Measurements from ENCODE around the gene ZNF473. TPM values are rescaled to one million over a fixed set of nuclear protein-coding genes. Genes with fewer than 3 reads are reported as not detected.

ZNF473 gene
- total and polyA plus RNA-seq, 2 of the 13 experiments (the other 11 are each of a cell fraction or from before 2014, with no cell fraction given): 5.8 to 11.9 TPM

DNA sequence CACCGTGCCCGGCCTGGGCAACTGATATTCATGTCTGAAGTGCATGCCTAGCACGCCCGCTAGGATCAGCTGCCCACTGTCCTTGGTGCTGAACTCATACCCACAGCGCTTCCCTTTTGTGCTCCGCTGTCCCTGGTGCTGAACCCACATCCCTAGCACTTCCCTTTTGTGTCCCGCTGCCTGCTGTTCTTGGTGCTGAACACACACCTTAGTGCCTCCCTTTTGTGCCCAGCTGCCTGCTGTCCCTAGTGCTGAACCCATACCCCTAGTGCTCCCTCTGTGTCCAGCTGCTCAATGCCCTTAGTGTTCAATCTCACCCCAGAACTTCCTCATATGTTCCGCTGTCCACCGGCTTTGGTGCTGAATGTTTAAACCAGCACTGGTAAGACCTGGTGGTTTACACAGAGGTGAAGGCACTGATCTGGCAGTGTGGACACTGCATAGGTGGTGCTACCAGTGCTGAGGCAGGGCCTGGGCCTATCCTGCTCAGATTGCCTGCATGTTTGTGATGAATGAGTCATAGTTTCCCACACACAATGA is 38.6 kb upstream of the ZNF473 start (continued):
- TF ChIP-seq SALL1 (CRISPR knock-in tag; IDR thresholded peaks at IDR 0.05) (peak; percentile 100), ESRRA (CRISPR knock-in tag; IDR thresholded peaks at IDR 0.05; ENCODE audit: low read depth) (peak; percentile 98), STAG1 (CRISPR knock-in tag; IDR thresholded peaks at IDR 0.05) (peak; percentile 53), SETDB1 (CRISPR knock-in tag; IDR thresholded peaks at IDR 0.05; ENCODE audit: borderline replicate concordance) (no peak), MIER2 (CRISPR knock-in tag; IDR thresholded peaks at IDR 0.05) (peak; percentile 100), SNAPC2 (CRISPR knock-in tag; IDR thresholded peaks at IDR 0.05) (peak; percentile 99), ZNF552 (CRISPR knock-in tag; IDR thresholded peaks at IDR 0.05; ENCODE audit: borderline replicate concordance) (peak; percentile 100), MTA1 (CRISPR knock-in tag; IDR thresholded peaks at IDR 0.05; ENCODE audit: borderline replicate concordance) (peak; percentile 98), ZNF17 (CRISPR knock-in tag; IDR thresholded peaks at IDR 0.05) (peak; percentile 100), ZNF354B (CRISPR knock-in tag; IDR thresholded peaks at IDR 0.05) (peak; percentile 100), IKZF1 (IDR thresholded peaks at IDR 0.05) (no peak), DR1 (CRISPR knock-in tag; IDR thresholded peaks at IDR 0.05) (peak; percentile 95), SMARCC2 (IDR thresholded peaks at IDR 0.05) (no peak), JARID2 (CRISPR knock-in tag; IDR thresholded peaks at IDR 0.05; ENCODE audit: insufficient replicate concordance) (peak; percentile 100), ZNF670 (CRISPR knock-in tag; IDR thresholded peaks at IDR 0.05; ENCODE audit: borderline replicate concordance) (peak; percentile 100), ADNP (CRISPR knock-in tag; IDR thresholded peaks at IDR 0.05) (peak; percentile 63), ZNF263 (CRISPR knock-in tag; IDR thresholded peaks at IDR 0.05) (peak; percentile 96)
- TF ChIP-seq, protein P1, sequence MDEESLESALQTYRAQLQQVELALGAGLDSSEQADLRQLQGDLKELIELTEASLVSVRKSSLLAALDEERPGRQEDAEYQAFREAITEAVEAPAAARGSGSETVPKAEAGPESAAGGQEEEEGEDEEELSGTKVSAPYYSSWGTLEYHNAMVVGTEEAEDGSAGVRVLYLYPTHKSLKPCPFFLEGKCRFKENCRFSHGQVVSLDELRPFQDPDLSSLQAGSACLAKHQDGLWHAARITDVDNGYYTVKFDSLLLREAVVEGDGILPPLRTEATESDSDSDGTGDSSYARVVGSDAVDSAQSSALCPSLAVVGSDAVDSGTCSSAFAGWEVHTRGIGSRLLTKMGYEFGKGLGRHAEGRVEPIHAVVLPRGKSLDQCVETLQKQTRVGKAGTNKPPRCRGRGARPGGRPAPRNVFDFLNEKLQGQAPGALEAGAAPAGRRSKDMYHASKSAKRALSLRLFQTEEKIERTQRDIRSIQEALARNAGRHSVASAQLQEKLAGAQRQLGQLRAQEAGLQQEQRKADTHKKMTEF (CRISPR knock-in tag; IDR thresholded peaks at IDR 0.05): peak; percentile 100
- TF ChIP-seq, protein P2, sequence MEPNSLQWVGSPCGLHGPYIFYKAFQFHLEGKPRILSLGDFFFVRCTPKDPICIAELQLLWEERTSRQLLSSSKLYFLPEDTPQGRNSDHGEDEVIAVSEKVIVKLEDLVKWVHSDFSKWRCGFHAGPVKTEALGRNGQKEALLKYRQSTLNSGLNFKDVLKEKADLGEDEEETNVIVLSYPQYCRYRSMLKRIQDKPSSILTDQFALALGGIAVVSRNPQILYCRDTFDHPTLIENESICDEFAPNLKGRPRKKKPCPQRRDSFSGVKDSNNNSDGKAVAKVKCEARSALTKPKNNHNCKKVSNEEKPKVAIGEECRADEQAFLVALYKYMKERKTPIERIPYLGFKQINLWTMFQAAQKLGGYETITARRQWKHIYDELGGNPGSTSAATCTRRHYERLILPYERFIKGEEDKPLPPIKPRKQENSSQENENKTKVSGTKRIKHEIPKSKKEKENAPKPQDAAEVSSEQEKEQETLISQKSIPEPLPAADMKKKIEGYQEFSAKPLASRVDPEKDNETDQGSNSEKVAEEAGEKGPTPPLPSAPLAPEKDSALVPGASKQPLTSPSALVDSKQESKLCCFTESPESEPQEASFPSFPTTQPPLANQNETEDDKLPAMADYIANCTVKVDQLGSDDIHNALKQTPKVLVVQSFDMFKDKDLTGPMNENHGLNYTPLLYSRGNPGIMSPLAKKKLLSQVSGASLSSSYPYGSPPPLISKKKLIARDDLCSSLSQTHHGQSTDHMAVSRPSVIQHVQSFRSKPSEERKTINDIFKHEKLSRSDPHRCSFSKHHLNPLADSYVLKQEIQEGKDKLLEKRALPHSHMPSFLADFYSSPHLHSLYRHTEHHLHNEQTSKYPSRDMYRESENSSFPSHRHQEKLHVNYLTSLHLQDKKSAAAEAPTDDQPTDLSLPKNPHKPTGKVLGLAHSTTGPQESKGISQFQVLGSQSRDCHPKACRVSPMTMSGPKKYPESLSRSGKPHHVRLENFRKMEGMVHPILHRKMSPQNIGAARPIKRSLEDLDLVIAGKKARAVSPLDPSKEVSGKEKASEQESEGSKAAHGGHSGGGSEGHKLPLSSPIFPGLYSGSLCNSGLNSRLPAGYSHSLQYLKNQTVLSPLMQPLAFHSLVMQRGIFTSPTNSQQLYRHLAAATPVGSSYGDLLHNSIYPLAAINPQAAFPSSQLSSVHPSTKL (CRISPR knock-in tag; IDR thresholded peaks at IDR 0.05): peak; percentile 98
- TF ChIP-seq, protein P3, sequence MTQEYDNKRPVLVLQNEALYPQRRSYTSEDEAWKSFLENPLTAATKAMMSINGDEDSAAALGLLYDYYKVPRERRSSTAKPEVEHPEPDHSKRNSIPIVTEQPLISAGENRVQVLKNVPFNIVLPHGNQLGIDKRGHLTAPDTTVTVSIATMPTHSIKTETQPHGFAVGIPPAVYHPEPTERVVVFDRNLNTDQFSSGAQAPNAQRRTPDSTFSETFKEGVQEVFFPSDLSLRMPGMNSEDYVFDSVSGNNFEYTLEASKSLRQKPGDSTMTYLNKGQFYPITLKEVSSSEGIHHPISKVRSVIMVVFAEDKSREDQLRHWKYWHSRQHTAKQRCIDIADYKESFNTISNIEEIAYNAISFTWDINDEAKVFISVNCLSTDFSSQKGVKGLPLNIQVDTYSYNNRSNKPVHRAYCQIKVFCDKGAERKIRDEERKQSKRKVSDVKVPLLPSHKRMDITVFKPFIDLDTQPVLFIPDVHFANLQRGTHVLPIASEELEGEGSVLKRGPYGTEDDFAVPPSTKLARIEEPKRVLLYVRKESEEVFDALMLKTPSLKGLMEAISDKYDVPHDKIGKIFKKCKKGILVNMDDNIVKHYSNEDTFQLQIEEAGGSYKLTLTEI (CRISPR knock-in tag; conservative IDR thresholded peaks at IDR 0.05): peak; percentile 83
- TF ChIP-seq, protein P4, sequence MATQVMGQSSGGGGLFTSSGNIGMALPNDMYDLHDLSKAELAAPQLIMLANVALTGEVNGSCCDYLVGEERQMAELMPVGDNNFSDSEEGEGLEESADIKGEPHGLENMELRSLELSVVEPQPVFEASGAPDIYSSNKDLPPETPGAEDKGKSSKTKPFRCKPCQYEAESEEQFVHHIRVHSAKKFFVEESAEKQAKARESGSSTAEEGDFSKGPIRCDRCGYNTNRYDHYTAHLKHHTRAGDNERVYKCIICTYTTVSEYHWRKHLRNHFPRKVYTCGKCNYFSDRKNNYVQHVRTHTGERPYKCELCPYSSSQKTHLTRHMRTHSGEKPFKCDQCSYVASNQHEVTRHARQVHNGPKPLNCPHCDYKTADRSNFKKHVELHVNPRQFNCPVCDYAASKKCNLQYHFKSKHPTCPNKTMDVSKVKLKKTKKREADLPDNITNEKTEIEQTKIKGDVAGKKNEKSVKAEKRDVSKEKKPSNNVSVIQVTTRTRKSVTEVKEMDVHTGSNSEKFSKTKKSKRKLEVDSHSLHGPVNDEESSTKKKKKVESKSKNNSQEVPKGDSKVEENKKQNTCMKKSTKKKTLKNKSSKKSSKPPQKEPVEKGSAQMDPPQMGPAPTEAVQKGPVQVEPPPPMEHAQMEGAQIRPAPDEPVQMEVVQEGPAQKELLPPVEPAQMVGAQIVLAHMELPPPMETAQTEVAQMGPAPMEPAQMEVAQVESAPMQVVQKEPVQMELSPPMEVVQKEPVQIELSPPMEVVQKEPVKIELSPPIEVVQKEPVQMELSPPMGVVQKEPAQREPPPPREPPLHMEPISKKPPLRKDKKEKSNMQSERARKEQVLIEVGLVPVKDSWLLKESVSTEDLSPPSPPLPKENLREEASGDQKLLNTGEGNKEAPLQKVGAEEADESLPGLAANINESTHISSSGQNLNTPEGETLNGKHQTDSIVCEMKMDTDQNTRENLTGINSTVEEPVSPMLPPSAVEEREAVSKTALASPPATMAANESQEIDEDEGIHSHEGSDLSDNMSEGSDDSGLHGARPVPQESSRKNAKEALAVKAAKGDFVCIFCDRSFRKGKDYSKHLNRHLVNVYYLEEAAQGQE (IDR thresholded peaks at IDR 0.05; ENCODE audit: borderline replicate concordance in 1 of 2, low read depth in 1 of 2, low read length in 2 of 2): peak; percentile 84 to 97
